Stimulated activated CD4-positive, alpha-beta T cell treated with anti-CD3 and anti-CD28 coated beads, Interleukin-1b, Interleukin-23, amount 100 ng/mL, for 24 hours (primary cell): Measurements from ENCODE around the gene TAMALIN.
A peak's percentile ranks its signal among the peaks of the same experiment; 100 is the strongest.

Experiments
- DNase-seq, 4 experiments: peaks; one replicate each; pipeline ENCODE4 v3.0.0-alpha.2; 2020; ENCODE audit warnings: low read depth in 4 of 4, low spot score in 1 of 4

The TAMALIN gene

DNA sequence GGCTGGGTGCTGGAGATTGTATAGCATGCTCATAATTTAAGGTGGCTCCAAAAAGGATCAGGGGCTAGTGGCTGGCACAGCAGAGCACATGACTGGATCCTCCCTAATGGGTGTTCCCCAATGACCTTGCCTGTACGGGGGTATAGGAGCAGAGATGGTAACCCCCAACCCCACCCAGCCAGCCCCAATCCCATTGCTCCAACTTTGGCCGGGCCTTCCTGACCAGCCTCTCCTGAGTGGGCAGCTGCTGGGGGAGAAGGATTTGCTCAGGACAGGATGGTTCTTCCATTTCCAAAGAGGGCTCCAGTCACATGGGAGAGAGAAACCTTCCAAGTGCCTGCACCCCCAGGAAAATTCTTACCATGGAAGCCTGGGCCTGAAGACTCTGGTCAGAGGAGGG lies 29.2 kb downstream of the TAMALIN start:
- no peak for DNase-seq

- peak in 3 of 4 experiments; percentile 61 to 68 (median 62) for DNase-seq
These were observed 29.9 kb downstream of the TAMALIN start for GRCh38 chr12:52036587-52037171.

DNA sequence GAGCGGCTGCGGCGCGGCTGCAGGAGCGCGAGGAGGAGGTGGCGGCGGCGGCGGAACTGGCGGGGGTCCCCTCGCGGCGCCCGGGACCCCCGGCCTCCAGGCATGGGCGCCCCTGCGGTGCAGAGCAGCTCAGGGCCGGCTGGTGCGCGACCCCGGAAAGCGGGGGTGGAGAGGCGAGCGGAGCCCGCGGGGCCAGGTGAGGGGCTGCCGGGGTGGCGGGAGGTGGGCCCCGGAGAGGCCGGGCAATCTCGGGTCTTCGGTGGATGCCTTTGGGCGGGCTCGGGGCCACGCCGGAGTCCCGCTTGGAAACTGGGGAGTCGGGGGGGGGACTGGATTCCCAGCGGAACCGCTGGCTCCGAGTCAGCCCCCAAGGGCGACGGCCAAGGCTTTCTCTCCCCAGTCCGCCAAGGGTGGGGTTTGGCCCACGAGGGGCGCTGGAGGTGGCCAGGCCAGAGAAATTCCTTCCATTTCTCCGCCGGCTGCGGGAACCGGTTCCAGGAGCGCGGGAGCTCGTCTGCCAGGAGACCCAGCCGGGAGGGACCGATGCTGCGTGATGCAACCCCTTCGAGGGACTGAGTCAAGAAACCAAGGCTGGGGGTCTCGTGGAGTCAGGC lies 30.6 kb downstream of the TAMALIN start:
- DNase-seq: no peak

- DNase-seq: no peak
These were observed 31.7 kb downstream of the TAMALIN start for GRCh38 chr12:52038447-52038846.

DNA sequence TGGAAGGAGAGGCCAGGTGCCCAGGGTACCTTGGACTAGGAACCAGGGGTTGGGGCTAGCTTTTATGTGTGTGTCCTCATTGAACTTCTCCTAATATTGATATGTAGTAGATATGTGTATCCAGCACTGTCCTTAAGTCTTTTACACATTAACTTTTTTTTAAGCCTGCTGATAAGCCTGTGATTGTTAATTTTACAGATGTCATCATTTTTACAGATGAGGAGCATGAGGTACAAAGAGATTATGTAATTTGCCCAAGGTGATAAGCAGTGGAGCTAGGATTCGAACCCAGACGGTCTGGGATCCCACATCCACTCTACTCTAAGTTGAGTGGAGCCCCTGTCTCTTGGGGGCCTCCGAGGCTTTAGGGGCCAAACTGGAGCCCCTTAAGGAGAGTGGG lies 34.3 kb downstream of the TAMALIN start:
- DNase-seq: no peak

DNA sequence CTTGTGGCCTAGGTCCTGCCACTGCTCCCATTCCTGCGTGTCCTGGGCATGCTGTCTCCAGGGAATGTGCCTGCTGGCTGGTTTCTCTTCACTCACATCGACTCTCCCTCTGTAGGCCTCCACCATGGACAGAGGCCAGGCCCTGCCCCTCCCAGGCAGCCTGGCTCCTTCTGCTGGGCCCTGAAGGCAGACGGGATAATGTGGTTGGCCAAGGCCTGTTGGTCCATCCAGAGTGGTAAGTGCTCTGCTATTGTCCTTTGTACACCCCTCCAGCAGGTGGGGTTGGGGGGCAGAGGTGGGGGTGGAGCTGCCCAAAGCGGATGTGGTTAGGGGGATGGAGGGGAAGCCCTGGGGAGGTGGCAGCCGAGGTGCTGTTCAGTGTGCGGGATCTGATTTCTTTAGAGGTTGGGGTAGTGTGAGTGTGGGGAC lies 35.0 kb downstream of the TAMALIN start:
- DNase-seq: no peak

- no peak for DNase-seq
These were observed 36.1 kb downstream of the TAMALIN start for GRCh38 chr12:52042706-52043385.

- DNase-seq: no peak
These were observed 36.9 kb downstream of the TAMALIN start for GRCh38 chr12:52043386-52044212.

- DNase-seq: no peak
These were observed 37.7 kb downstream of the TAMALIN start for GRCh38 chr12:52044292-52044983.

- DNase-seq: no peak
These were observed 39.1 kb downstream of the TAMALIN start for GRCh38 chr12:52045794-52046199.

GRCh38 chr12:52046859-52047258 lies 40.1 kb downstream of the TAMALIN start:
- DNase-seq: no peak

GRCh38 chr12:52049286-52049685 lies 42.5 kb downstream of the TAMALIN start:
- DNase-seq: no peak

DNA sequence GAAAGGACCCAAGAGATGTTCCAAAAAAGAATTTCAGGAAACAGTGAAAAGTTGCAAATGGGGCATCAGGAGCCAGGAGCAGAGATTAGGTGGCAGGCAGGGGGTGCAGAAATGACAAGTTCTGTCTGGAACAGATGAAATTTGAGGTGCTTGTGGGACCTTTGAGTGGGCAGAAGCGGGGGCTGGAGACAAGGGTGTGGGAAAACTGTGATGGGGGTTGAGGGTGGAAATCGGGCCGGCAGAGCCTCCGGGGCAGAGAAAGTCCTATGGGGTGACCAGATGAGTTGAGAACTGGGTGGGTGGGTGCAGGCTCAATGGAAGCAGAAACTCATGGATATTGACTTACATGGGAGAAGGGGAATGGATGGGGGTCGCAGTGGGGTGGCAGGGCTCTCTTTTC lies 42.9 kb downstream of the TAMALIN start:
- no peak for DNase-seq

GRCh38 chr12:52050116-52050757 lies 43.5 kb downstream of the TAMALIN start:
- DNase-seq: no peak

DNA sequence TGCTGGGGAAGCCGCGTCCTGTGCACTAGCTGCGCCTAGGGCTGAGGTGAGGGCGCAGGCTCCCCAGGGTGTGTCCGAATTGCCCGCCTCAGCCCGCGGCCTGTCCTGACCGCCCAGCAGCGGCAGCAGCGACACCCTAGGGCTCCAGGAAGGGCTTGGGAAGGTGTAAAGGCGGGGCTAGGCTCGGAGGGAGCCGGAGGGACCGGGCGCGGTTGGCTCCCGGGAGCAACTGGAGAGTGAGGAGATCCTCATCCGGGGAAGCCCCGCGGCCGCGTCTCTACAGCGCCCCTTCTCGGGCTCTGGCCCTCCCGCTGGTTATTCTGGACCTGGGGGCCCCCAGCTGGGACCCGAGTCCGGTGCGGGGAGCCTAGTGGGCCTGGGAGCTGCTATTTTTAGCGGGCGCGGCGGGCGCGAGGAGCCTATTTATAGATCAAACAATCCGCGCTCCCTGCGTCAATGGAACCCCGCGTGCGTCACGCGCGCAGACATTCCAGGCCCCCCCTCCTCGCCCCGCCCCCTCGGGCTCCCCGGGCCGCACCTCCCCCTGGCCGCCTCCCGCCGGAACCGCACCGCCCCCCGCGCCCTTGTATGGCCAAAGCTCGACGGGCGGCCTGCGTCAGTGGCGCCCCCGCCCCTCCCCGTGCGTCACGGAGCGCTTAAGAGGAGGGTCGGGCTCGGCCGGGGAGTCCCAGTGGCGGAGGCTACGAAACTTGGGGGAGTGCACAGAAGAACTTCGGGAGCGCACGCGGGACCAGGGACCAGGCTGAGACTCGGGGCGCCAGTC lies 44.2 kb downstream of the TAMALIN start, which contains the start of gene NR4A1:
Gene NR4A1 (plus strand): TSS at position 685 of the 784 bp plus-strand sequence. CDS start 2,887 bp downstream, outside the sequence.
- DNase-seq: peak; percentile 99

DNA sequence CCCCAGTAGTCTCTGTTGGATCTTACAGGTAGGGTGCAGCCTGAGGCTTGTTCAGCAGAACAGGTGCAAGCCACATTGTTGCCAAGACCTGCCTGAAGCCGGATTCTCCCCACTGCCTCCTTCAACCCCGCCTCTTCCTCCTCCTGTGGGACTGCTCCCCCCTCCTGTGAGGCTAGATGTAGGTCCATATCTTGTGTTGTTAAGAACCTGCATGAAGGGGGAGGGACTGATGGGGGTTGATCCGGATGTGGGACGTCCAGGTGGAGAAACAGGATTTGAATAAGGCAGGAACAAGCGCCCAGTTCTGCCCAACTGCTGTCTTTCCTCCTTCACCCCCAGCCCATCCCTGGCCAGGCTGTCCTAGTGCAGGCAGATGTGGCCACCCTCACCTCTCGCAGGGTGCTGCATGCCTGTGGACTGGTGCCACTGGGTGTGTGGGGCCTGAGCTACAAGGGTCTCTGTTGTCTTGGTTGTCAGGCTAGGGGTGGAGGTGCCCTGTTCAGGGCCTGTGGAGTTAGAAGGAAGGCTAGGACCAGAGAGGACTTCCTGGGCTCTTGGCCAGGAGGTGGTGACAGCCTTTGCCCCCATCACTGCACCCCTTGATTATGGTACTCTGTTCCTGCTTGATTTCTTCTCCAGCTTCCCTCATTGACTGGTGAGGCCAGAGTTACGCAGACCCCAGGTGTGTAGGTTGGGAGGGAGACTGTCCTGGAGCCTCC lies 45.9 kb downstream of the TAMALIN start:
- no peak for DNase-seq

GRCh38 chr12:52053536-52054209 lies 46.9 kb downstream of the TAMALIN start:
- DNase-seq: no peak

DNA sequence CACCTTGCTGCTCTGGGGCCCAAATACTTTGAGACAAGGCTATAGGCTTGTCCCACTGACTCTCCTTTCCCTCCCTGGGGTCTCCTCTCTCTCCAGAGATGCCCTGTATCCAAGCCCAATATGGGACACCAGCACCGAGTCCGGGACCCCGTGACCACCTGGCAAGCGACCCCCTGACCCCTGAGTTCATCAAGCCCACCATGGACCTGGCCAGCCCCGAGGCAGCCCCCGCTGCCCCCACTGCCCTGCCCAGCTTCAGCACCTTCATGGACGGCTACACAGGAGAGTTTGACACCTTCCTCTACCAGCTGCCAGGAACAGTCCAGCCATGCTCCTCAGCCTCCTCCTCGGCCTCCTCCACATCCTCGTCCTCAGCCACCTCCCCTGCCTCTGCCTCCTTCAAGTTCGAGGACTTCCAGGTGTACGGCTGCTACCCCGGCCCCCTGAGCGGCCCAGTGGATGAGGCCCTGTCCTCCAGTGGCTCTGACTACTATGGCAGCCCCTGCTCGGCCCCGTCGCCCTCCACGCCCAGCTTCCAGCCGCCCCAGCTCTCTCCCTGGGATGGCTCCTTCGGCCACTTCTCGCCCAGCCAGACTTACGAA lies 47.6 kb downstream of the TAMALIN start:
- DNase-seq: no peak
